Activated effector memory CD4-positive, alpha-beta T cell treated with anti-CD3 and anti-CD28 coated beads, Interleukin-2, amount 50 U/mL, for 16 hours (primary cell): Measurements from ENCODE around the gene RPS6KB2.
"Not testable (repeated sequence)": the region's sequence is repeated elsewhere in the genome, so short reads cannot be mapped to it uniquely, and the experiment has no call there.

Source experiments
- DNase-seq: peaks from one replicate; pipeline ENCODE4 v3.0.0-alpha.2; 2020

RPS6KB2 gene

DNA sequence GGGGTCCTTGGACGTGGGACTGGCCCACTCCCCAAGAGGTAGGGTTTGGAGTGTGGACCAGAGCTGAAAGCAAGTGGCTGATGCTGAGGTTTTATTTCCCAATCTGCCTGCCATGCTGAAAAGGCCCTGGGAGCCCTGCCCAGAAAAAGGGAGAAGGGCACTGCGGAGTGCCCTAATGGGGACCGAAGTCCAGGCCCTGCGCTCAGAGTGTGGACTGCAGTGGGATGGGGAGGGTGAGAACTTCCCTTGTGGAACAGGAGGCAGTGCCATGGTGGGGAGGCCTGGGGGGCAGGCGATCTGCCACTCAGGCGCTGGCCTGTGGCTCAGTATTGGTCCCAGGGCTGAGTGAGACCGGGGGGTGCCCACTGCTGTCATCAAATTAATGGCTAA, 19.9 kb downstream of the RPS6KB2 start:
- DNase-seq, result no peak

DNA sequence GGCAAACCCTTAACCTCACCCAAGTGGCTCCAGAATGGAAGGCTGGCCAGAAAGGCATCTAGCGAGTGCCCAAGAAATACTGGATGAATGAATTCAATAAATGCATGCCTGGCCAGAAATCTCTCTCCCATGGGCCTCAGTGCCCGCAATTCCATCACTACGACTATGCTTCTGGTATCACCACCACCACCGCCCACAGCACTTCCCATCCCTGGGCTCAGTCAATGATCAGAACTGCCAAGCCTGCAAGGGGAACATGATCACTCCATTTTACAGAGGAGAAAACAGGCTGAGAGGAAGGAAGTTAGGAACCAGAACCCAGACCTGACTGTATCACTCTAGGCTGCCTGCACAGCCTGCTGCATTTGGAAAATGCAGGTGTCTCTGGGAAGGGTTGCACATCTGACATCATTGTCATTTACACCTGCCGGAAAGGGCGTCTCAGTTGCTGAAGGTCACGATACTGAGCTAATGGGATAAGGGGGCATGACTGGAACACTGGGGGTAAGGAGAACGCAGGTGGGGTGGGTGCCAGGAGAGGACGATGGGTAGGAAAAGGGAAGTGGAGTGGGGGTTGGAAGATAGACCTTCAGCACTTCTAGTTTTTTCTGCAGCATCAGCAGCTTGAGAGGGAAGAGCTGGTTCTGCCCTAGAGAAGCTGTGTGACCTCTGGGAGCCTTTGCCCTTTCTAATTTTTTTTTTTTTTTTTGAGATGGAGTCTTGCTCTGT, 21.0 kb downstream of the RPS6KB2 start:
- DNase-seq, result no peak

DNA sequence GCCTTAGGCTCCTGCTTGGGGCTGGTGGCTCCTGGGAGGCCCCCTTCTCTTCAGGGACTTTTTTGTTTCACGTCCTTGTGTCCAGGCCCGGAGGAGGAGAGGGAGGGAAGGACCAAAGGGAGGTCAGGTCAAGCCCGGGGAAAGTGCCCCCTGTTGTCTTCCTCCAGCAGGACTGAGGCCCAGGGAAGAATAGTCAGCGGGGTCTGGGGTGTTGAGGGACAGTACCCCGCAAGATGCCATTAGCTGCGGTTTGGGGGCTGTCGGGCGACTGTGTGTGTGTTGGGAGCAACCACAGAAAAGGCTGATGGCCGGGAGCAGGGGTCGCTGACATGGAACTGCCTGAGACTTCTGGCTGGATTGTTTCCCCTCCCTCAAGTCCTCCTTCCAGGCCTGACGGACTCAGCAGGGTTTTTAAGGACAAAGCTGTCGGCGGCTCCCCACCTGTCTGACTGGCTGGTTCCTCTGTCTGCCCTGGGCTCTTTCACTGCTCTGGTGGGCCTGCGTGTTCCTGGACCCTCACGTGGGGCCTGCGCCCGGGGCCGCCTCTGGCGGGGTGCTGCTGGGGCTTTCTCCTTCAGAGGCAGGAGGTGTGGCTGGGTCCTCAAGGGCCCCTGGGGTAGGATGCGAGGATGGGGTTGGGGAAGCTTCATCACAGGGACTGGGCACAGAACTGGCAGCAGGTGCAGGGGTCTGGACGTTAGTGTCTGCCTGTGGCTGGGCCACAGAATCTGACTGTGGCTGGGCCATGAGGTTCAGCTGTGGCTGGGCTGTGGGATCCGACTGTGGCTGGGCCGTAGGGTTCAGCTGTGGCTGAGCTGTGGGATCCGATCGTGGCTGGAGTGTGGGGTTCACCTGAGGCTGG, 22.7 kb downstream of the RPS6KB2 start:
- DNase-seq, result no peak

DNA sequence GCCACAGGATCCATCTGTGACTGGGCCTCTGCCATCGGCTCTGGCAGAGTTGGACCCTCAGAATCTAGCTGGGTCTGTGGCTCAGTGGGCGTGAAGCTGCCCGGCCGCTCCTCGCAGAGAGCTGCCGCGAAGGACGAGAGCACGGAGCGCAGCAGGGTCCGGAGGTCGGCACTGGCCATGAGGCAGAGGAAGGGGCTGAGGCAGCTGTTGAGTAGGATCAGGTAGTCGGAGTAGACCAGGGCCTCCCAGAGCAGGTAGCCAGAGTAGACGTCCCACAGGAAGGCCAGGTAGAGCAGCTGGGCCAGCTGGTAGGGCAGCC, 23.3 kb downstream of the RPS6KB2 start:
- no peak for DNase-seq

DNA sequence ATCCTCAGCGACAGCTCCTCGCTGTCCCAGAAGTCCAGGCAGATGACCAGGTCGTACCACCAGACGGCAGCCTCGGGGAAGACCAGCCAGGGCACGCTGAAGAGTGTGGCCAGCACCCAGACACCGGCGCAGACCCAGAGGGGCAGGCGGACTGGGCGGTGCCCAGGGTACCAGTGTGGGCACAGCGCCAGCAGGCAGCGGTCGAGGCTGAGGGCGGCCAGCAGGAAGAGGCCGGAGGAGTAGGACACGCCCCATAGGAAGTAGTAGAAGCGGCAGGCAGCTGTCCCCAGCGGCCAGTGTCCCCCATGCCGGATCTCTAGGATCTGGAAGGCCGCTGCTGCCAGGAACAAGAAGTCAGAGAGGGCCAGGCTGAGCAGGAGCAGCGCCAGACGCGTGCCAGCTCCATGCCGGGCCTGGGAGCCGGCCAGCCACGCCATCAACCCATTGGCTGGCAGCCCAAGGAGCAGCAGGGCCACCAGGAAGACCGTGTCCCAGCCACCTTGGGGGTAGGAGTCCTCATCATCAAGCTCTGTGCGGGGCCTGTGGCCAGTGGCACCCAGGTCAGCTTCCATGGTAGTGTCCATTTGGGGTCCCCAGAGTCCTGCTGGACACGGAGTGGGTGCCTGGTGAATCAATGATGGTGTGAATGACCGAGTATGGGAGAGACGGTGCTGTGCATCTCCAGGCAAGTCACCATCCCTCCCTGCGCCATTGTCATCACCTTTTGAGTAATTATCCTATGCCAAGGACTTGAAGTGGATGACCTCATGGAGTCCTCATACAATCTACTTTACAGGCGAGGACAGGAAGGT, 24.1 kb downstream of the RPS6KB2 start, which contains the start of gene GPR152:
Gene GPR152 (minus strand): TSS at position 589 of the 812 bp plus-strand sequence. CDS start 5 bp downstream, at position 584.
- no peak for DNase-seq

DNA sequence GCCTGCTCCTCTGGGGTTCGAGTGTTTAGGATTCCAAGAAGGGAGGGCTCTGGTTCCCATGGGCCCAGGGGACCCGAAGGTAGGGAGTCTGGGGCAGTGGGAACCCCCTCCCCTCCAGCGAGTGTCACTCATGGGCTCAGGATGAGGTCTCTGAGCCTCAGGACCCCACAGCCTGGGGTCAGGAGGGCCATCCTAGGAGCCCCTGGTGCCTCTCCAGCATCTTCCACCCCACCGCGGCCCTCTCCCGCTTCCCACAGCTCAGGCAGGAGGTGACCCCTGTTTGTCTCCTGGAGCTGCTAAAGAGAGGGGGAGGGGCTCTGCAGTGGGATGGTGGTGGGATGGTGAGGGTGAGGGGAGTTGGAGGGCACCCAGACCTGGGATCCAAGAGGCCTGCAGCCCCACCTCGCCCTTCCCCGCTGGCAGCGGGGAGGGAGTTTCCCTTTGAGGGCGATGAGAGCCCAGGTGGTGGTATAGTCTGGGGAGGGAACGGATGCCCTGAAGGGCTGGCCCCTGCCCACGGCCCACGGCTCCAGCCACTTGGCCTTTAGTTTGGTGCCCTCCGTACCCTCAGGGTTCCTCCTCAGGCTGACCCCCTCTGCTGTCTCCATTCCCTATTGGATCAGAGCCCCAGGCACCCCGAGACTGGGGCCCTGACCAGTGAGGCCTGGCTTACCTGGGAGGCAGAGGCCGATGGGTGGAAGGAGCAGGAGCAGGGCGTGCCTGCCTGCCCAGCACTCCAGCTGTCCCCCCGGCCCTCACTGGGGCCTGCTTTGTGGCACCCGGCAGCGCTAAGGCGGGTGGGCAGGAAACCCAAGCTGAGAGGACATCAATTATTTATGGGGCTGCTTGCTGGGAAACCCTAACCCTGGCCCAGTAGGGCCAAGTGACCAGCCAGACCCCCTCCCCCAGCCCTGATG, 25.8 kb downstream of the RPS6KB2 start:
- DNase-seq, result no peak

DNA sequence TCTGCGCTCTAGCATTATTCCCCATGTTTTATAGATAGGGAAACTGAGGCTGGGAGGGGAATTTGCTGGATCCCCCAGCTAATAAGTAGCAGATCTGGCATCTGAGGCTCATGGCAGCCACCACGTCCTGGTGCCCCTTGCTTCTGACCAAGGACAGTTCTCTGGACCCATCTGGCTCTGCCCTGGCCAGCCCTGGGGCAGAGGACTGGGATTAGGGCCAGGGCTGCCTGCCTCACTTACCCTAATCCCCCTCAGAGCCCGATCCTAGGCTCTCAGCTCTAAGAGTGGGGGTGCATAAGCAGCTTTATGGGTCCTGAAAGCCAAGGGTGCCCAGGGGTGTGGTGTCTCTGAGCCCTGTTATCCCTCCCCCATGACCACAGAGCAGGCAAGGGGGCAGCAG, 26.8 kb downstream of the RPS6KB2 start, which contains the start of gene CABP4:
Gene CABP4 (plus strand): TSS at position 301 of the 400 bp plus-strand sequence. CDS start 70 bp downstream, at position 371.
- no peak for DNase-seq

DNA sequence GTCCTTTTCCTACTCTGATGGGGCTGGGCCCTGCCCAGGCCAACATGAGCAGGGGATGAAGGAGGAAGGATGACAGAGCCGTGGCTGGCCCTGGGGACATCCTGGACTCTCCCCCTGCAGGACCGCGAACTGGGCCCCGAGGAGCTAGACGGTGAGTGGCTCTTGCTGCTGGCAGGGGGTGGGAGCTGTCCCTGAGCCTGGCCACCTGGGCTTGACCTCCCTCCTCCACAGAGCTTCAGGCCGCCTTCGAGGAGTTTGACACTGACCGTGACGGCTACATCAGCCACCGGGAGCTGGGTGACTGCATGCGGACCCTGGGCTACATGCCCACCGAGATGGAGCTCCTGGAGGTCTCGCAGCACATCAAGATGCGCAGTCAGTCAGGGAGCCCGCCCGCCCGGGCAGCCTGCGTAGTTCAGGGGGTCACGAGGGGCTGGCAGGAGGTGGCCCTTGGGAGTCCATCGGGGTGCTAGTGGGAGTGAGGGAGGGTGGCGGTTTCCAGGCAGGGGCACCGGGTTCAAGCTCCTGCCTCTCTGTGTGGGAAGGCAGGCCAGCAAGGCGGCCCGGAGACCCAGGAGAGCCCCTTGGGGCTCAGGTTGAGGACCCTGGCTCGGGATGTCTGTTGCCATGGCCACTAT, 27.9 kb downstream of the RPS6KB2 start:
- no peak for DNase-seq

DNA sequence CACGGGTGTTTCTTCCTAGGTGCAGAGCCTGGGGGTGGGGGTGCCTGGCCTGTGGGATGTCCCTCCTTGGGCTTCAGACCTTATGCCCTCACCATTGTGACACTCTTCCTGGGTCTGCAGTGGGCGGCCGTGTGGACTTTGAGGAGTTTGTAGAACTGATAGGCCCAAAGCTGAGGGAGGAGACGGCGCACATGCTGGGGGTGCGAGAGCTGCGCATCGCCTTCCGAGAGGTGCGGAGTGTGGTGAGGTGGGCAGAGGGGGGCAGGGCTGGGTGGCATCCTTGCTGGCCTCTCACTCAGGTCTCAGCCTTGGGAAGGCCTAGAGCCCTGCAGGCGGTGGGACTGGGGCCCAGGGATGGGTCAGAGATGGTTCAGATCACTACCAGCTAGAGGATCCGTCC, 29.2 kb downstream of the RPS6KB2 start:
- DNase-seq, result no peak

DNA sequence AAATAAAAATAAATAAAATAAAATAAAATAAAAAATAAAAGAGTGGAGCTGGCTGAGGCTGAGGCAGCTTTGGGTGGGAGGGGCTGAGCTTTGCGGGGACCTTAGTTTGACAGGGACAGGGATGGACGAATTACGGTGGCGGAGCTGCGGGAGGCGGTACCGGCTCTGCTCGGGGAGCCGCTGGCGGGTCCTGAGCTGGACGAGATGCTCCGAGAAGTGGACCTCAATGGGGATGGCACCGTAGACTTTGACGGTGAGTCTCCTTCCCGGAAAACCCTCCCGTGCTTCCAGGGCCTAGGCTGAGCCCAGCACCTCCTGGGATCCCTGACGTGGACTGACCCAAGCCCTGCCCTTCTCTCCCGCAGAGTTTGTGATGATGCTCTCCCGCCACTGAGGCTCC, 30.0 kb downstream of the RPS6KB2 start:
- DNase-seq, result no peak

DNA sequence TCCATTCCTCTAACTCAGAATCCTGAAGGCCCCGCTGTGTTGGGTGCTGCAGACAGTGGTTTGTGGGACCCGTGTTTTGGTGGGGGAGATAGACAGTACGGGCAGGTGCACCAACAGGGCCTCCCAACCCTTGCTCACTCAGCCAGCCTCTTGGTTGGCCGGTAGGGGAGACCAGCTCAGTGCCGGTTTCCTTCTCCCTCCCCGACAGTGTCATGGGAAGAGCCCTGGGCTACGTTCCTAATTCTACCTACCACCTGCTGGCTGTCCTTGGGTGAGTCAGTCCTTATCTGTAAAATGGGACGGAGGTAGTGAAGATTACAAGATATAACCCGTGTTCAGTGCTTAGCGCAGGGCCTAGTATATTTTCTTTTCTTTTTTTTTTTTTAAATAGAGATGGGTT, 34.9 kb downstream of the RPS6KB2 start:
- DNase-seq, result no peak

DNA sequence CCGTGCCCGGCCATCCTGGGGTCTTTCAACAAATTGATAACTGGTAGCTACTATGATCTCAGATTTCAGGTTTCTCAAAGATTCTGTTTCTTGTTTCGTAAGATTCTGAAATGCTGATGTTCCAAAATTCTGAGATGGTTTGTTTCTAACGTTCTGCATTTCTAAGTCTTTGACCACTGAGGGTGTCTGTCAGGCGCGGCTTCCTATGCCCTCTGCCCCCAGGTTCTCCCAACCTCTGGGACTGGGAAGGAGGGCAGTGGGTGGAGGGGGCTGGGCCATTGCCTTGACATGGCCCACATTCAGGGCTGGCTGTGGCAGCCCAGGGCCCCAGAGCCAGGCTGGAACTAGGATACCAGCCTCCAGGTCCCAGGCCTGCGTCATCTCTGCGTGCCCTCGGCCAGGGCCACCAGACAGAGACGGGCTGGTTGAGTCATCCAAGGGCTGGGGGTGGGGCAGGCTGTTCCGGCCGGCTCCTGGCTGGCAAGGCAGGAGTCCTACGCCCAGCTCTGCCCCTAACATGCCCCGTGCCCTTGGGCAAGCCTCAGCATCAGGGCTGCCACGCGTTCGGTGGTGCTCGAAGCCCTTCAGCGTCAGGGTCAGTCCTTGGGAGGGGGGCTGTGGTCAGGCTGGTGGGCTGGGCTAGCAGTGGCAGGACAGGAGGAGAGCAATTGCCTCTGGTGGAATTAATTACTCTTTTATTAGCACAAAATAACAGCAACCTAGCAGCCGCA, 35.6 kb downstream of the RPS6KB2 start:
- DNase-seq, result no peak

DNA sequence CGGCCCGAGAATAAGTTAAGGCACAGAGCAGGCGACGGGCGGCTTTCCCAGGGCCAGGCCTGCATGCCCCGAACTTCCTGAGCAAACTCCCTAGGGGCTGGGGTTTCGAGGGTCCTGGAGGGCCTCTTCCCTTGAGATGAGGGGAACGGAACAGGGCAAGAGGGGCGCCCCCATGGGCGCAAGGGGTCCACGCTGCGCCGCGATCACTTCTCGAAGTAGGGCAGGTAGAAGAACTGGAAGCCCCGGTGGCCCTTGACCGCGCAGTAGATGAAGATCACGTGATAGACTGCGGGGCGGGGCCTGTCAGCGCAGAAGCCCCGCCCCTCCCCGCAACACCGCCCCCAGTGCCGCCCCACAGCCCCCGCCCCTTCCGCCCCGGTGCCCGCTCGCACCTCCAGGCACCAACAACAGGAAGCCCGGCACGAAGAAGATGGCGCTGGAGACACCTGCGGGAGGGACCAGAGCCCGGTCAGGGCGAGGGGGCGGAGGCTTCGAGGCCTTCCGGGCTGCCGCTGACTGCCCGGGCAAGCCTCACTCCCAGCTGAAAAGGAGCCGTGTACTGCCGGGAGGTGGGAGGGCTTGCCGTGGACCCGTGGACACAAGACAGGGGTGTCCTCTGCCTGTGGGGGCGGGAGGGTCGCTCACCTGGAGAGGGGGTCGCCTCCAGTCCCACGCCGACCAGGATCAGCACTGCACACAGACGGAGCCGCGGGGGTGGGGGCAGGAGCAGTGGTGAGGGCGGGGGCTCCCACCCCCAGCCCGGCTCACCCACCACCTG, 36.3 kb downstream of the RPS6KB2 start:
- DNase-seq, result peak; percentile 97

DNA sequence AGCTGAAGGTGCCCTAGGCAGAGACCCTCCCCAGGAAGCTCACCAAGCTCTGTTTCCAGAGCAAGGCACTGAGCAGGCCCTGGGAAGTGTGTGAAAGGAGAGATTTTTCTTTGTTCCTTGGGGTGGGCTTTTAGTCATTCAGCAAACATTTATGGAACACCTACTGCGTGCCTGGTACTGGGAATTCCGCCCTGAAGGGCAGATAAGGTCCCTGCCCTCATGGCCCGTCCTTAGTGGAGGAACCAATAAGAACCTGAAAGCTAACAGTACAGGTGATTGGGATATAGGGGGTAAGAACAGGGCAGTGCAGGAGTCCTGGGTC, 36.9 kb downstream of the RPS6KB2 start:
- DNase-seq, result no peak

DNA sequence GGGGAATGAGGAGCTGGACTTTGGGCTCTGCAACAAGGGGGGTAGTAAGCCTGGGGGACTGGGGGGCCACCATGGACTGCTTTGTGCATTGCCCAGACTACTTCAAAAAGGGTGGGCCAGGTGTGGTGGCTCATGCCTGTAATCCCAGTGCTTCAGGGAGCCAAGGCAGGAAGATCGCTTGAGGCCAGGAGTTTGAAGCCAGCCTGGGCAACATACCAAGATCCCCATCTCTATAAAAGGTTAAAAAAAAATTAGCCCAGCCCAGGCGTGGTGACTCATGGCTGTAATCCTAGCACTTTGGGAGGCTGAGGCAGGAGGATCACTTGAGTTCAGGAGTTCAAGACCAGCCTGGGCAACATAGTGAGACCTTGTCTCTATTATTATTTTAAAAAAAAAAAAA, 37.2 kb downstream of the RPS6KB2 start:
- not testable (repeated sequence) for DNase-seq

DNA sequence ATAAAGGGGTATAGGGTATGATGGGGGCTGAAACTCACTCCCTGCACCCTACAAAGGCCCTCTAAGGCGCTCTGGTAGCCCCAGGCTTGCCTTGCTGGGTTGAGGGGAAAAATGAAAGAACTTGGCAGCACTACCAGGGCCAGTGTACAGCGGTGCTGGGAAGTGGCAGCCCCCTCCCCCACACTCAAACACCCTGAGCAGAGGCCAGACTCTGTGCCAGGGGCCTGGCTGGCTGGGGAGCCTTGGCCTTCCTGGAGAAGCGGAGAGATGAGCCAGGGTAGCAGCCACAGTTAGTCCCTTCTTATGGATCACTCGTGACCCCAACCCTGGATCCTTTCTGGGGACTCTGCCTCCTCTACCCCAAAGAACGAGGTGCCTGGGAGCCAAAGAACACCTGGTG, 38.1 kb downstream of the RPS6KB2 start:
- DNase-seq, result no peak

DNA sequence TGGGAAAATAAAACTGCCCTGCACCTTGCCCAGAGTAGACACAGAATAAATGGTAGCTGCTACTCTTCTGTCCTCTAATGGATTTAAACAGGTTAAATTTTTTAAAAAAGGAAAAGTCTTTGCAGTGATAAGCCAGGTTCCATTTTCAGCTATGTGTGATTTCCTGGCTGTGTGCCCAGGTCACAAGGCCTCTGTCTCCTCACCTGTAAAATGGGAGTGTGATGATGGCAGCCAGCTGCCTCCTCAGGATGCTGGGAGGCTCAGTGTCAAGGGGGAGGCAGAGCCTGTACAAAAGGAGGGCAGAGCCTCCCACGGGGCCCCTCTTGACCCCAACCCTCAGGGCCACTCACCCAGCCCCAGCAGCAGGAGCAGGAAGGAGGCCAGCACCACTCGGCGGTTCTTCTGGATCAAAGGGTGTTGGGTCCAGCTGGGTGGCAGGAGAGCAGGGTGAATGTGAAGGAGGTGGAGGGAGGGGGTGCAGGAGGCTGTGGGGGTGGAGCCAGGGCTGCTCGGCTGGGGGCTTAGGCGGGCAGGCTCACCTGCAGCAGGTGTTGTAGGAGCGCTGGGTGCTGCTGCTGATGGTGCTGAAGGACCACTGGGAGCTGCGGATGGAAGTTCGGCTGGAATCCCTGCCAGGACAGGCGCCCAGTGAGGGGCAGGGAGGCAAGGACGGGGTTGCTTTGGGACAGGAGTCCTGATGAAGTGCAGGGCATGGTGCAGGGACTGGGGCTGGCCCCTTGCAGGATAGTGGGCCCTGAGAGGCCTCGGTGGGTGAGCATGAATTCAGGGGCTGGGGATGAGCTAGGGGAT, 38.9 kb downstream of the RPS6KB2 start:
- DNase-seq, result no peak

DNA sequence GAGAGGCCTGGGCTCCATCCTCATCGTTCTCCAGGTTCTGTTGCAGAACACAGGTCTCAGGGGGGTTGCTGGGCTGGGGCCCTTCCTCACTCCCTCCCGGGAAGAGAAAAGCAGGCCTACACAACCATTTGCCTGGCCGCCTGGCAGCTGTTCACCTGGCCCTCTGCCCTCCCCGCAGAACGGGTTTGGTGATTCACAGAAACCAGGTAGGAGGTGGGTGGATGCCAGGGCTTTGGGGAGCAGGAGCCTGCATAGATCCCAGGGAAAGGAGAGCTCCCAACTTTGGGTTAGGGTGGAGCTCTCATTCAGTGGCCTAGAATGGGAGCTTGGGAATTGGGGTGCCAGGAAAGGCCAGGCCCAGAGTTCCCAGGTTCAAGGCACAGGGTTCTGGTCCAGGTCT, 39.8 kb downstream of the RPS6KB2 start:
- peak; percentile 75 for DNase-seq

DNA sequence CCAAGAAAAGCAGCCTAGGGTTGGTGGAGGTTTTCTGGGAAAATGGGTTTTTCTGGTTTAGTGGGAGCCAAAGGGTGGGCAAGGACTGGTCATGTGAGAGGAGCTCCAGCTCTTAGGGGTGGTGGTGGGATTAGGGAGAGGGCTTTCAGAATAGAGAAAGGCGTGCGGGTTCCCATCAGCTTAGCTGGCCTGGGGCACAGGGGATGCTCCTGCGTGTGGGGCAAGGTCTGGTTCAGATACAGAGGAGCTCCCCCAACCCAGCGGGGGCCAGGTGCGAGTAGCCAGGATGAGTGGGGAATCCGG, 40.1 kb downstream of the RPS6KB2 start:
- no peak for DNase-seq
